Heart left ventricle (tissue), 13 donors: Measurements from ENCODE around the gene SHPK.

Experiments
- CTCF ChIP-seq, 12 donors: fragments of 200-600 bp; sonication (generic) in 4 of 12; IDR thresholded peaks; one replicate each; pipeline versions ENCODE4 v1.5.0 to v1.8.0; 2018 to 2022; ENCODE audit warnings: antibody characterized with exemption in 12 of 12, mild to moderate bottlenecking in 5 of 12
- POLR2A ChIP-seq, 2 donors: fragments of 450-650 bp; IDR thresholded peaks; one replicate each; pipeline ENCODE4 v1.6.1; 2017; ENCODE audit warnings: antibody characterized with exemption in 2 of 2, mild to moderate bottlenecking in 2 of 2, moderate library complexity in 2 of 2
- donor health status: ischemic (EF 13 %, LVEDD 7.1; RV severe dilation, severe dysfunction).
- donor health status: DM: no; HTN: yes; CAD: no.
- donor health status: DM: no; HTN: no; CAD: no.
- donor health status: ischemic (EF 25% LVEDD 6.9; RV normal size, moderate dysfunction).
- donor health status: ischemic (EF 25% LVEDD 5.7; RV mildly dilated, moderate dysfunction).
- donor health status: ischemic (EF 35%, LVEDD 5.7; RV mildly dilated, moderate dysfunction).
- donor health status: nonischemic (EF 11% LVEDD 7.7; RV severe dilation, severe dysfunction).
- donor health status: DM: yes; HTN: yes; CAD: no.
- donor health status: PGD.
- donor health status: ischemic (EF 29% LVEDD 5.4; RV normal size, mild dysfunction).
- donor health status: nonischemic (EF 23%, LVEDD 6.1; RV moderate dilation, normal function).

- no peak for TF ChIP-seq POLR2A (IDR thresholded peaks at IDR 0.05)
- peak in 3 of 12 donors; percentile 13 to 26 (median 20) for TF ChIP-seq CTCF (IDR thresholded peaks at IDR 0.05)
Measured at GRCh38 chr17:3667366-3668278, 31.6 kb upstream of the SHPK start.
